Neural progenitor cell (in vitro differentiated cells): ENCODE results near the gene PCNX4. TPM values are rescaled to one million over a fixed set of nuclear protein-coding genes. Genes with fewer than 3 reads are reported as not detected.

Source experiments
- DNase-seq: peaks from one replicate; pipeline ENCODE4 v3.0.0-alpha.2; 2016; ENCODE audit warnings: low spot score
- H2AFZ ChIP-seq: fragments of 200-600 bp; sonication (generic); replicated peaks from 2 replicates; pipeline ENCODE4 v1.6.1; 2016; ENCODE audit warnings: antibody characterized with exemption
- H3F3A ChIP-seq: fragments of 200-600 bp; sonication (generic); 2 replicates; pipeline ENCODE4 v1.6.1; 2016; ENCODE audit warnings: antibody characterized with exemption, low read depth
- H3K27ac ChIP-seq: fragments of 200-600 bp; sonication (generic); 2 replicates; pipeline ENCODE4 v1.5.1; 2016; ENCODE audit warnings: mild to moderate bottlenecking
- H3K27me3 ChIP-seq: fragments of 200-600 bp; sonication (generic); 2 replicates; pipeline ENCODE4 v1.6.1; 2016; ENCODE audit warnings: mild to moderate bottlenecking, moderate library complexity
- H3K36me3 ChIP-seq: fragments of 200-600 bp; sonication (generic); 2 replicates; pipeline ENCODE4 v1.5.1; 2016
- H3K4me1 ChIP-seq: fragments of 200-600 bp; sonication (generic); 2 replicates; pipeline ENCODE4 v1.6.1; 2016; ENCODE audit warnings: mixed run types
- H3K4me2 ChIP-seq: fragments of 200-600 bp; sonication (generic); 2 replicates; pipeline ENCODE4 v1.6.1; 2016
- H3K4me3 ChIP-seq: fragments of 200-600 bp; sonication (generic); 2 replicates; pipeline ENCODE4 v1.5.1; 2016
- H3K79me2 ChIP-seq: fragments of 200-600 bp; sonication (generic); 2 replicates; pipeline ENCODE4 v1.6.1; 2016; ENCODE audit warnings: low read depth
- H3K9ac ChIP-seq: fragments of 200-600 bp; sonication (generic); 2 replicates; pipeline ENCODE4 v1.6.1; 2016
- H3K9me3 ChIP-seq: fragments of 200-600 bp; sonication (generic); 2 replicates; pipeline ENCODE4 v1.5.1; 2016; ENCODE audit warnings: low read depth
- H4K20me1 ChIP-seq: fragments of 200-600 bp; sonication (generic); 2 replicates; pipeline ENCODE4 v1.6.1; 2016; ENCODE audit warnings: low read depth
- H3K27ac Mint-ChIP-seq: 3 replicates; pipeline ENCODE4 v1.8.0; 2021; ENCODE audit warnings: mixed read lengths
- H3K27me3 Mint-ChIP-seq: 2 replicates; pipeline ENCODE4 v1.8.0; 2022; ENCODE audit warnings: low read depth, mild to moderate bottlenecking, inconsistent platforms, moderate library complexity, mixed read lengths; ENCODE audit not compliant: insufficient read depth
- H3K36me3 Mint-ChIP-seq: 3 replicates; pipeline ENCODE4 v1.8.0; 2021; ENCODE audit warnings: mixed read lengths
- H3K4me1 Mint-ChIP-seq: 3 replicates; pipeline ENCODE4 v1.8.0; 2021; ENCODE audit warnings: mixed read lengths
- H3K4me3 Mint-ChIP-seq: 3 replicates; pipeline ENCODE4 v1.8.0; 2021; ENCODE audit warnings: mild to moderate bottlenecking, moderate library complexity, mixed read lengths
- H3K9me3 Mint-ChIP-seq: 3 replicates; pipeline ENCODE4 v1.8.0; 2020; ENCODE audit warnings: mixed read lengths
- EZH2 ChIP-seq: fragments of 200-600 bp; sonication (generic); IDR thresholded peaks from 2 replicates; pipeline ENCODE4 v1.6.1; 2017; ENCODE audit warnings: antibody characterized with exemption, mild to moderate bottlenecking, moderate library complexity
- EZH2phosphoT487 ChIP-seq: fragments of 200-600 bp; sonication (generic); IDR thresholded peaks from 2 replicates; pipeline ENCODE4 v1.6.1; 2017; ENCODE audit warnings: antibody characterized with exemption
- total RNA-seq: library from RNA; depleted of rRNA; stranded (reverse); fragments of >200 nt; gene quantifications from 2 replicates; pipeline ENCODE4 v1.2.3, GENCODE V29; 2015; ENCODE audit warnings: low replicate concordance
- TF ChIP-seq, protein P1 (sequence below): fragments of 200-600 bp; sonication (generic); IDR thresholded peaks from 2 replicates; pipeline ENCODE4 v1.5.1; 2017; ENCODE audit warnings: antibody characterized with exemption, mild to moderate bottlenecking

PCNX4 gene
- total RNA-seq, 1 donor from 2014 or later: 172 TPM

DNA sequence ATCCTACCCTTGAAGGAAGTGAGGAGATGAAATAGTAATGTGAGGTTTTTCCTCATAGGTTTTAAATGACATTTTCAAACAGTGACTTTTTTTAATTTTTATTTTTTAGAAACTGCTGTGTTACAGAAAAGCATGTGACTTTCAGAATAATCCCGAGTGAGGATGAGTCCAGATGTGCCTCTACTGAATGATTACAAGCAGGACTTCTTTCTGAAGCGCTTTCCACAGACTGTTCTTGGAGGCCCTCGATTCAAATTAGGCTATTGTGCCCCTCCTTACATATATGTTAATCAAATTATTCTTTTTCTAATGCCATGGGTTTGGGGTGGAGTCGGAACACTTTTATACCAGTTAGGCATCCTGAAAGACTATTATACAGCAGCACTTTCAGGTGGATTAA is 15.8 kb downstream of the PCNX4 start:
- no peak overlapping the region for H3K9ac ChIP-seq
- Mint-ChIP-seq H3K27ac (no peak overlapping the region), H3K4me1 (no peaks in the 10 kb centered on the region), H3K27me3 (peaks cover 3% of the 10 kb centered on the region), H3K36me3 (peaks cover 59% of the 10 kb centered on the region), H3K9me3 (peaks cover 15% of the 10 kb centered on the region), H3K4me3 (no peak overlapping the region)
- peaks cover 3% of the 10 kb centered on the region for H3K36me3 ChIP-seq
- no peak overlapping the region for H3K4me2 ChIP-seq
- no peak overlapping the region for H3K4me3 ChIP-seq
- TF ChIP-seq EZH2 (no peak), EZH2phosphoT487 (no peak)
- TF ChIP-seq, protein P1, sequence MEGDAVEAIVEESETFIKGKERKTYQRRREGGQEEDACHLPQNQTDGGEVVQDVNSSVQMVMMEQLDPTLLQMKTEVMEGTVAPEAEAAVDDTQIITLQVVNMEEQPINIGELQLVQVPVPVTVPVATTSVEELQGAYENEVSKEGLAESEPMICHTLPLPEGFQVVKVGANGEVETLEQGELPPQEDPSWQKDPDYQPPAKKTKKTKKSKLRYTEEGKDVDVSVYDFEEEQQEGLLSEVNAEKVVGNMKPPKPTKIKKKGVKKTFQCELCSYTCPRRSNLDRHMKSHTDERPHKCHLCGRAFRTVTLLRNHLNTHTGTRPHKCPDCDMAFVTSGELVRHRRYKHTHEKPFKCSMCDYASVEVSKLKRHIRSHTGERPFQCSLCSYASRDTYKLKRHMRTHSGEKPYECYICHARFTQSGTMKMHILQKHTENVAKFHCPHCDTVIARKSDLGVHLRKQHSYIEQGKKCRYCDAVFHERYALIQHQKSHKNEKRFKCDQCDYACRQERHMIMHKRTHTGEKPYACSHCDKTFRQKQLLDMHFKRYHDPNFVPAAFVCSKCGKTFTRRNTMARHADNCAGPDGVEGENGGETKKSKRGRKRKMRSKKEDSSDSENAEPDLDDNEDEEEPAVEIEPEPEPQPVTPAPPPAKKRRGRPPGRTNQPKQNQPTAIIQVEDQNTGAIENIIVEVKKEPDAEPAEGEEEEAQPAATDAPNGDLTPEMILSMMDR: no peak
- no peaks in the 10 kb centered on the region for H3K9me3 ChIP-seq
- H3K27ac ChIP-seq: no peak overlapping the region
- peaks cover 13% of the 10 kb centered on the region for H4K20me1 ChIP-seq
- H3F3A ChIP-seq: no peaks in the 10 kb centered on the region
- DNase-seq: no peak
- H2AFZ ChIP-seq: no peak overlapping the region
- H3K4me1 ChIP-seq: no peaks in the 10 kb centered on the region
- H3K27me3 ChIP-seq: no peaks in the 10 kb centered on the region
- peaks cover 93% of the 10 kb centered on the region for H3K79me2 ChIP-seq

DNA sequence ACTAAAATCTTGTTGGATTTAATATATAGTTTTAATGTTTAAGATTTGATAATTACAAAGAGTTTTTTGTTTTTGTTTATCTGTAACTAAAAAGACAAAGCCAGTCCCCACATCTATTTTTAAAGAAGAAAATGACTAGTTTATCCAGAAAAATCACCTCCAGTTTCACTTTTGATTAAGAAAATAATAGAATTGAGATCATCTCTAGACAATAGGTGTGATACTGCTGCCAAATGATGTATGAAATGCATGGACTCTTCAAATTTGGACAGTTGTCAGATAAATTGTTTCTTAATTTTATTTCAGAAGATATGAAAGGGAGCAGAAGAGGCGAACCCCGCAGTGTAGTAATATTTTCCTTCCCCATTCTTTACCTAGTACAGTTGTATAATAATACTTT is 20.0 kb downstream of the PCNX4 start:
- Histone ChIP-seq H3K9me3 (no peaks in the 10 kb centered on the region), H3K4me2 (no peak overlapping the region), H3F3A (no peaks in the 10 kb centered on the region), H3K27ac (no peak overlapping the region), H2AFZ (no peak overlapping the region), H3K79me2 (peaks cover 58% of the 10 kb centered on the region), H3K36me3 (peaks cover 3% of the 10 kb centered on the region), H4K20me1 (peaks cover 4% of the 10 kb centered on the region), H3K27me3 (no peaks in the 10 kb centered on the region), H3K9ac (no peak overlapping the region), H3K4me3 (no peak overlapping the region), H3K4me1 (no peaks in the 10 kb centered on the region)
- no peak for DNase-seq
- Mint-ChIP-seq H3K27me3 (peaks cover 3% of the 10 kb centered on the region), H3K4me3 (no peak overlapping the region), H3K9me3 (peaks cover 7% of the 10 kb centered on the region), H3K36me3 (peaks cover 48% of the 10 kb centered on the region), H3K4me1 (no peaks in the 10 kb centered on the region), H3K27ac (no peak overlapping the region)
- no peak for TF ChIP-seq EZH2phosphoT487
- TF ChIP-seq EZH2: no peak
- TF ChIP-seq, protein P1: no peak

DNA sequence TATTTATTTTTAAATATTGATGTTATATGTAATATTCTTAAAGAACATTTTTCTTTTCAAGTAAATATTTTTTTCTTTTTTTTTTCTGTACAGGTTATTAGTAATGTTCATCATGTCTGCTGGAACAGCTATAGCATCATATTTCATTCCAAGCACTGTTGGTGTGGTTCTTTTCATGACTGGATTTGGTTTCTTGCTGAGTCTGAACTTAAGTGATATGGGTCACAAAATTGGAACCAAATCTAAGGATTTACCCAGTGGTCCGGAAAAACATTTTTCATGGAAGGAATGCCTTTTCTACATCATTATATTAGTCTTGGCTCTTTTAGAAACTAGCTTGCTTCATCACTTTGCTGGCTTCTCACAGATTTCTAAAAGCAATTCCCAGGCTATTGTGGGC is 23.2 kb downstream of the PCNX4 start:
- Mint-ChIP-seq H3K27me3 (no peaks in the 10 kb centered on the region), H3K4me1 (no peaks in the 10 kb centered on the region), H3K9me3 (no peaks in the 10 kb centered on the region), H3K4me3 (no peak overlapping the region), H3K36me3 (peaks cover 40% of the 10 kb centered on the region), H3K27ac (no peak overlapping the region)
- Histone ChIP-seq H4K20me1 (peaks cover 4% of the 10 kb centered on the region), H3K27me3 (no peaks in the 10 kb centered on the region), H3K9me3 (no peaks in the 10 kb centered on the region), H3K4me1 (no peaks in the 10 kb centered on the region), H2AFZ (no peak overlapping the region), H3K27ac (no peak overlapping the region), H3K9ac (no peak overlapping the region), H3K4me2 (no peak overlapping the region), H3K79me2 (peaks cover 32% of the 10 kb centered on the region), H3K4me3 (no peak overlapping the region), H3K36me3 (peaks cover 20% of the 10 kb centered on the region), H3F3A (no peaks in the 10 kb centered on the region)
- TF ChIP-seq, protein P1: no peak
- TF ChIP-seq EZH2phosphoT487: no peak
- no peak for TF ChIP-seq EZH2
- no peak for DNase-seq

DNA sequence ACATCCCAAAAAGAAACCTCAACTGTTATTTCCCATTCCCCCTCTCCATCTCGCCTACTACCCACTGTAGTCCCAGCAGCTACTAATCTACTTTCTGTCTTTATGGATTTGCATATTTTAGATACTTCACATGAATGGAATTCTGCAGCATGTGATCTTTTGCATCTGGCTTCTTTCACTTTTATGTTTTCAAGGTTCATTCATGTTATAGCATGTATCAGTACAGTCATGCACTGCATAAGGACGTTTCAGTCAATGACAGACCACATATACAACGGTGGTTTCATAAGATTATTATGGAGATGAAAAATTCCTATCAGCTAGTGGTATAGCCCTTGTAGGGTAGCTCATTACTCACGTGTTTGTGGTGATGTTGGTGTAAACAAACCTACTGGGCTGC is 24.5 kb downstream of the PCNX4 start:
- H2AFZ ChIP-seq: no peak overlapping the region
- no peaks in the 10 kb centered on the region for H3K4me1 Mint-ChIP-seq
- peaks cover 4% of the 10 kb centered on the region for H4K20me1 ChIP-seq
- DNase-seq: no peak
- H3K9me3 ChIP-seq: no peaks in the 10 kb centered on the region
- no peak overlapping the region for H3K27ac Mint-ChIP-seq
- no peaks in the 10 kb centered on the region for H3K27me3 Mint-ChIP-seq
- H3K36me3 Mint-ChIP-seq: peaks cover 32% of the 10 kb centered on the region
- H3K36me3 ChIP-seq: peaks cover 20% of the 10 kb centered on the region
- H3K4me2 ChIP-seq: no peak overlapping the region
- TF ChIP-seq EZH2 (no peak), EZH2phosphoT487 (no peak)
- TF ChIP-seq, protein P1: no peak
- no peaks in the 10 kb centered on the region for H3K9me3 Mint-ChIP-seq
- no peak overlapping the region for H3K4me3 Mint-ChIP-seq
- H3K27me3 ChIP-seq: no peaks in the 10 kb centered on the region
- H3F3A ChIP-seq: no peaks in the 10 kb centered on the region
- H3K27ac ChIP-seq: no peak overlapping the region
- no peaks in the 10 kb centered on the region for H3K4me1 ChIP-seq
- H3K4me3 ChIP-seq: no peak overlapping the region
- H3K79me2 ChIP-seq: peaks cover 20% of the 10 kb centered on the region
- no peak overlapping the region for H3K9ac ChIP-seq
